Body of pancreas (tissue), 4 donors: ENCODE measurements around the gene MRPL46. TPM values are rescaled to one million over a fixed set of nuclear protein-coding genes. Genes with fewer than 3 reads are reported as not detected.

Source experiments
- ATAC-seq: fragments of 150-250 bp; one replicate; pipeline ENCODE4 v1.9.1; 2016
- DNase-seq, 4 donors: peaks; one replicate each; pipeline ENCODE4 v3.0.0-alpha.2; 2019
- H3K27ac ChIP-seq, 4 donors: fragments of 200-600 bp; sonication (generic); 1 replicate in 3 of 4; 2 replicates in 1 of 4; pipeline versions ENCODE4 v1.5.1 to v1.6.1; 2016 to 2019; ENCODE audit warnings: mild to moderate bottlenecking in 1 of 4, mixed read lengths in 1 of 4, moderate library complexity in 1 of 4
- H3K27me3 ChIP-seq, 2 donors: fragments of 200-600 bp; sonication (generic); one replicate each; pipeline ENCODE4 v1.6.0; 2016; ENCODE audit warnings: mild to moderate bottlenecking in 1 of 2
- H3K36me3 ChIP-seq, 2 donors: fragments of 200-600 bp; sonication (generic); replicated peaks in 1 of 2; 2 replicates each; pipeline ENCODE4 v1.5.1; 2016; ENCODE audit warnings: low read depth in 2 of 2; ENCODE audit not compliant: insufficient read depth in 1 of 2
- H3K4me1 ChIP-seq: fragments of 200-600 bp; sonication (generic); one replicate; pipeline ENCODE4 v1.6.0; 2016
- H3K4me3 ChIP-seq, 2 donors: fragments of 200-600 bp; sonication (generic); 1 replicate in 1 of 2; 2 replicates in 1 of 2; pipeline ENCODE4 v1.5.1; 2016 to 2019
- H3K9me3 ChIP-seq, 3 donors: fragments of 200-600 bp; sonication (generic); 1 replicate in 2 of 3; 2 replicates in 1 of 3; pipeline ENCODE4 v1.5.1; 2016
- CTCF ChIP-seq, 7 experiments: fragments of 450-650 bp in 4 of 7; fragments of 200-600 bp in 3 of 7; sonication (generic) in 3 of 7; IDR thresholded peaks; one replicate each; pipeline ENCODE4 v1.5.1; 2016 to 2019; ENCODE audit warnings: antibody characterized with exemption in 7 of 7
- POLR2A ChIP-seq, 3 donors: fragments of 450-650 bp; IDR thresholded peaks; one replicate each; pipeline ENCODE4 v1.6.1; 2016; ENCODE audit warnings: antibody characterized with exemption in 3 of 3, mild to moderate bottlenecking in 2 of 3
- WGBS, 2 donors: methylation state at CpG; one replicate each; pipeline ENCODE4 v1.1.5; 2017; 5-methylcytosine and 5-hydroxymethylcytosine counted together
- intact Hi-C: fragments of 100-400 bp; cut with DNase I; formaldehyde crosslinking; loops from one replicate; pipeline ENCODE4 v1.15.1; 2023
- total RNA-seq, 2 donors: library from RNA; depleted of rRNA; stranded (reverse); fragments of >200 nt; gene quantifications; one replicate each; pipeline ENCODE4 v1.1.0, GENCODE V29; 2016

The MRPL46 gene
- total RNA-seq, 2 donors from 2014 or later, result 9.6 to 16.2 TPM

DNA sequence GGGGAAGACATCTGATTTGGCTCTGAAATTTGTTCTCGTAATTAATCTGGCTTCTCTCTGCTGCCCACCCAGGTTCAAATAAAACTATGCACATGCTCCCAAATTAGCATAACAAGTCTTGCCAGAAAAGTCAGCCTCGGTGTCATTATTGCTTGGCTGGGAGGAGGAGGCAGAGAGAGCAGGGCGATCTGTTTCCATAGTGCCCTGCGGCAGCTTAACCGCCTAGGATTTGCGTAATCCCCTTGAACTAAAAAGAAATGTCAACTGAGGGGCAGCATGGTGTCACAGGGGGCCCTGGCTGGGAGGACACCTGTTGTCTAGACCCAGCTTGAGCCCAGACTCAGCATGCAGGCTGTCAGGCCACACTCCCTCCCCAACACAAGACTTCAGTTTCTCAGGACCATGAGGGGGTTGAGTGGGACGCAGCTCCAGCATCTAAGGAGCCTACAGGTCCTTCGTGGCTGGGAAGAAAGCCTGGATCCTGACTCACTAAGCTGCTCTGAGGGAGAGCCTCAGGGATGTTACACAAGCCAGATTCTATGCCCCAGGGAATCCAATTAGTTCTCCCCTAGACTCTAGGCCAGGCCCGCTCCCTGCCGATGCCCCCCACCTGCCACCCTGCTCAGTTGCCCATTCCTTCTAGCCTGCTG lies 17.6 kb upstream of the MRPL46 start:
- Histone ChIP-seq H3K4me1 (peaks cover 6% of the 10 kb centered on the region), H3K9me3 (no peaks in the 10 kb centered on the region), H3K4me3 (no peak overlapping the region), H3K27me3 (no peaks in the 10 kb centered on the region), H3K27ac (no peak overlapping the region), H3K36me3 (no peaks in the 10 kb centered on the region)
- TF ChIP-seq CTCF (IDR thresholded peaks at IDR 0.05), result no peak
- no peak for TF ChIP-seq POLR2A (IDR thresholded peaks at IDR 0.05)
- WGBS, 2 donors, result 51 to 61% methylated on average over 8 to 10 of the region's 10 CpGs
- no peak for ATAC-seq
- DNase-seq, result no peak
- intact Hi-C loops, result no loop called here

- no peak overlapping the region for H3K4me3 ChIP-seq
- intact Hi-C loops, result no loop called here
- peaks cover 0 to 3% of the 10 kb centered on the region in 2 donors for H3K36me3 ChIP-seq
- H3K4me1 ChIP-seq, result peaks cover 6% of the 10 kb centered on the region
- DNase-seq, result no peak
- H3K27me3 ChIP-seq, result no peaks in the 10 kb centered on the region
- 26 to 39% methylated on average over 1 of the region's 1 CpG for WGBS, 2 donors
- no peak for ATAC-seq
- TF ChIP-seq POLR2A (IDR thresholded peaks at IDR 0.05) (no peak), CTCF (IDR thresholded peaks at IDR 0.05) (no peak)
- no peaks in the 10 kb centered on the region for H3K9me3 ChIP-seq
- no peak overlapping the region for H3K27ac ChIP-seq
Measured at GRCh38 chr15:88482263-88482662, 15.1 kb upstream of the MRPL46 start.

DNA sequence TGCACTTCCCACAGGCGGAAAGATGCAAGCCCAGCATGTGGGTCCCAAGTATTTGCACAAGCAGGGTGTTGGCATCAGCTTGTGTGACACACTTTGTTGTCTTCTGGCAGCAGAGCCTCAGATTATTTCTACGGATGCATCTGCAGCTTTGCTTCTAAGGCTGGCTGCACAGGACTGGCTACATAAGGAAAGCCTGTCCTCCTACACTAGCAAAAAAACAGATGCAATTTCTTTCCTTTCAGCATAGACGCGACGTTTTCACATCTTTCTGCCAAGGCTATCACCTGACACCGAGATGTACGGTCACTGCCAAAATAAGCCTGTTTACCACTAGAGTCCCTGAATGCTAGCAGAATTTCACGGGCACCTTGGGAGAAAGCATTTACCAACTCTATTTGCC lies 13.8 kb upstream of the MRPL46 start:
- 34 to 37% methylated on average over 8 of the region's 8 CpGs for WGBS, 2 donors
- DNase-seq (peak in 1 of 4 donors; percentile 32), ATAC-seq (no peak)
- Histone ChIP-seq H3K27me3 (no peaks in the 10 kb centered on the region), H3K4me3 (no peak overlapping the region), H3K27ac (no peak overlapping the region), H3K36me3 (peaks cover 0 to 4% of the 10 kb centered on the region in 2 donors), H3K9me3 (no peaks in the 10 kb centered on the region), H3K4me1 (peaks cover 6% of the 10 kb centered on the region)
- TF ChIP-seq POLR2A (IDR thresholded peaks at IDR 0.05) (no peak), CTCF (IDR thresholded peaks at IDR 0.05) (no peak)
- intact Hi-C loops, result no loop called here

- Histone ChIP-seq H3K27ac (no peak overlapping the region), H3K4me1 (peaks cover 6% of the 10 kb centered on the region), H3K36me3 (peaks cover 0 to 6% of the 10 kb centered on the region in 2 donors), H3K9me3 (no peaks in the 10 kb centered on the region), H3K4me3 (no peak overlapping the region), H3K27me3 (no peaks in the 10 kb centered on the region)
- 78 to 90% methylated on average over 3 of the region's 3 CpGs for WGBS, 2 donors
- ATAC-seq (no peak), DNase-seq (no peak)
- TF ChIP-seq CTCF (IDR thresholded peaks at IDR 0.05) (no peak), POLR2A (IDR thresholded peaks at IDR 0.05) (no peak)
- intact Hi-C loops, result loop anchor here (10.0 kb wide), 1 partner anchor 136 kb away; no protein-coding TSS in a partner anchor
Measured at GRCh38 chr15:88479169-88479568, 12.0 kb upstream of the MRPL46 start.

DNA sequence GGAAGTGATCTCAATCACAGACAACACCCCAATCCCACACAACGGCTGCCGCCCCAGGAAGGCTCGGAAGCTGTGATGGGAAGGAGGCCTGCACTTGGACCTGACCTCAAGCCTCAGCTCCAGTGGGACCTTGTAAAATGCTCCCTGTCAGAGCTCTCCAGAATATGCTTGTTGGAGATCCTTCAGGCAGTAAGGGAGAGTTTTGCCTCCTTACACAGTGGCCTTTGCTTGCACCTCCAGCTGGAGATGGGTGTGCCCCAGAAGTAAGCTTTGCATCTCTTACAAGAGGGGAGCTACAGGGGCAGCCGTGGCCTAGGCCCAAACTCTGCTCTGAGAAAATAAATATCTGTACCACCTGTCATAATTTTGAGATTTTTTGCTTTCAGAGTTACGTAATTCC lies 10.7 kb upstream of the MRPL46 start:
- Histone ChIP-seq H3K4me1 (peaks cover 6% of the 10 kb centered on the region), H3K9me3 (no peaks in the 10 kb centered on the region), H3K27ac (no peak overlapping the region), H3K27me3 (no peaks in the 10 kb centered on the region), H3K4me3 (no peak overlapping the region), H3K36me3 (peaks cover 0 to 9% of the 10 kb centered on the region in 2 donors)
- intact Hi-C loops, result loop anchor here (10.0 kb wide), 1 partner anchor 137 kb away; no protein-coding TSS in a partner anchor
- TF ChIP-seq CTCF (IDR thresholded peaks at IDR 0.05) (no peak), POLR2A (IDR thresholded peaks at IDR 0.05) (no peak)
- WGBS, 2 donors, result 77 to 78% methylated on average over 5 of the region's 5 CpGs
- ATAC-seq, result no peak
- DNase-seq, result no peak
